Measurements from ENCODE around the gene MZF1. TPM values are rescaled to one million over a fixed set of nuclear protein-coding genes. Genes with fewer than 3 reads are reported as not detected.
A peak's percentile ranks its signal among the peaks of the same experiment; 100 is the strongest.

Gene MZF1
- total and polyA plus RNA-seq, 9 of the 15 experiments (the other 6 are each of a cell fraction or from before 2014, with no cell fraction given) = 0.31 to 29.3 (median 11.5) TPM

- no peak for TF ChIP-seq GTF3C2 (IDR thresholded peaks at IDR 0.05; ENCODE audit: borderline replicate concordance, extremely low read depth, insufficient read length)
- peak; percentile 93 for TF ChIP-seq THAP7 (CRISPR knock-in tag; IDR thresholded peaks at IDR 0.05)
- TF ChIP-seq ZNF12 (CRISPR knock-in tag; IDR thresholded peaks at IDR 0.05) = peak; percentile 71; the same call in 1 of the 2 replicates
- TF ChIP-seq, protein P1, sequence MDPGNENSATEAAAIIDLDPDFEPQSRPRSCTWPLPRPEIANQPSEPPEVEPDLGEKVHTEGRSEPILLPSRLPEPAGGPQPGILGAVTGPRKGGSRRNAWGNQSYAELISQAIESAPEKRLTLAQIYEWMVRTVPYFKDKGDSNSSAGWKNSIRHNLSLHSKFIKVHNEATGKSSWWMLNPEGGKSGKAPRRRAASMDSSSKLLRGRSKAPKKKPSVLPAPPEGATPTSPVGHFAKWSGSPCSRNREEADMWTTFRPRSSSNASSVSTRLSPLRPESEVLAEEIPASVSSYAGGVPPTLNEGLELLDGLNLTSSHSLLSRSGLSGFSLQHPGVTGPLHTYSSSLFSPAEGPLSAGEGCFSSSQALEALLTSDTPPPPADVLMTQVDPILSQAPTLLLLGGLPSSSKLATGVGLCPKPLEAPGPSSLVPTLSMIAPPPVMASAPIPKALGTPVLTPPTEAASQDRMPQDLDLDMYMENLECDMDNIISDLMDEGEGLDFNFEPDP (CRISPR knock-in tag; IDR thresholded peaks at IDR 0.05) = no peak
- no peak for TF ChIP-seq ZNF586 (CRISPR knock-in tag; conservative IDR thresholded peaks at IDR 0.05)
- peak; percentile 99 for TF ChIP-seq GTF2E2 (tag; IDR thresholded peaks at IDR 0.05)
- peak; percentile 84 for TF ChIP-seq FOXK2 (conservative IDR thresholded peaks at IDR 0.05 in 1 of 2, IDR thresholded peaks at IDR 0.05 in 1 of 2; ENCODE audit: low read depth in 2 of 2)
- TF ChIP-seq POLR3A (IDR thresholded peaks at IDR 0.05; ENCODE audit: borderline replicate concordance, extremely low read depth, insufficient read depth, insufficient read length) = no peak
- TF ChIP-seq ZNF134 (CRISPR knock-in tag; conservative IDR thresholded peaks at IDR 0.05) = 0 out of 2 replicates have a peak, but pooled peaks have one; percentile 57
- no peak; the same call in none of the 2 replicates for TF ChIP-seq ZC3H11A (IDR thresholded peaks at IDR 0.05; ENCODE audit: low read depth, low read length)
- no peak for TF ChIP-seq SRSF1 (IDR thresholded peaks at IDR 0.05; ENCODE audit: low read depth, low read length)
- TF ChIP-seq RBM39 (optimal IDR thresholded peaks at IDR 0.05; ENCODE audit: low read depth, low read length) = no peak
- peak; percentile 34 for TF ChIP-seq CBFA2T3 (IDR thresholded peaks at IDR 0.05)
- TF ChIP-seq KDM5B (IDR thresholded peaks at IDR 0.05; ENCODE audit: insufficient replicate concordance, low read depth, low read length) = peak; percentile 87
- no peak for TF ChIP-seq EZH2 (IDR thresholded peaks at IDR 0.05; ENCODE audit: borderline replicate concordance, low read depth, low read length)
- TF ChIP-seq, protein P2, sequence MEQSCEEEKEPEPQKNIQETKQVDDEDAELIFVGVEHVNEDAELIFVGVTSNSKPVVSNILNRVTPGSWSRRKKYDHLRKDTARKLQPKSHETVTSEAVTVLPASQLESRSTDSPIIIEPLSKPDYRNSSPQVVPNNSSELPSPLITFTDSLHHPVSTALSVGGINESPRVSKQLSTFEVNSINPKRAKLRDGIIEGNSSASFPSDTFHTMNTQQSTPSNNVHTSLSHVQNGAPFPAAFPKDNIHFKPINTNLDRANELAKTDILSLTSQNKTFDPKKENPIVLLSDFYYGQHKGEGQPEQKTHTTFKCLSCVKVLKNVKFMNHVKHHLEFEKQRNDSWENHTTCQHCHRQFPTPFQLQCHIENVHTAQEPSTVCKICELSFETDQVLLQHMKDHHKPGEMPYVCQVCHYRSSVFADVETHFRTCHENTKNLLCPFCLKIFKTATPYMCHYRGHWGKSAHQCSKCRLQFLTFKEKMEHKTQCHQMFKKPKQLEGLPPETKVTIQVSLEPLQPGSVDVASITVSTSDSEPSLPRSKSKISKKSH (CRISPR knock-in tag; IDR thresholded peaks at IDR 0.05) = no peak
- 0 out of 2 replicates have a peak, but pooled peaks have one; percentile 4 for TF ChIP-seq ZNF197 (CRISPR knock-in tag; IDR thresholded peaks at IDR 0.05; ENCODE audit: low read depth)
- TF ChIP-seq NR2C2 (CRISPR knock-in tag; IDR thresholded peaks at IDR 0.05) = peak; percentile 93
- TF ChIP-seq NR2C2 (tag; IDR thresholded peaks at IDR 0.05) = peak; percentile 95
- no peak for TF ChIP-seq HNRNPK (IDR thresholded peaks at IDR 0.05; ENCODE audit: low read depth, low read length, poor library complexity, severe bottlenecking)
- TF ChIP-seq ZKSCAN1 (IDR thresholded peaks at IDR 0.05; ENCODE audit: low read depth, low read length) = peak; percentile 77
Observed at GRCh38 chr19:58519355-58520256, 53.5 kb downstream of the MZF1 start, which contains the start of gene ZBTB45 (continued).

Data from K562 (cell line).